ENCODE measurements around the gene ARHGEF2. TPM values are rescaled to one million over a fixed set of nuclear protein-coding genes. Genes with fewer than 3 reads are reported as not detected.
"Not testable (repeated sequence)": the region's sequence is repeated elsewhere in the genome, so short reads cannot be mapped to it uniquely, and the experiment has no call there.

Gene ARHGEF2
- polyA plus RNA-seq, 3 donors, result 10.0 to 67.3 (median 60.8) TPM

DNA sequence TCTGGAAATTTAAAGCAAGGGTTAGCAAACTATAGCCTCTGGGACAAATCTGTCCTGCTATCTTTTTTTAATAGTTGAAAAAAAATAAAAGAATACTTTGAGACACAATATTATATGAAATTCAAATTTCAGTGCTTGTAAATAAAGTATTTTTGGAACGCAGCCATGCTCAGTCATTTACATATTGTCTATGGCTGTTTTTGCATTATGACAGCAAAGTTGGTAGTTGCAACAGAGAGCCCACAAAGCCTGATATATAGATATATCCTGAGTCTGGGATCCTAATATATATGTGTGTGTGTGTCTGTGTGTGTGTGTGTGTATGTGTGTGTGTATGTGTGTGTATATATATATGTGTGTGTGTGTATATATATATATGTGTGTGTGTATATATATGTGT is 21.6 kb upstream of the ARHGEF2 start:
- WGBS, 3 donors, result 82 to 89% (median 89%) methylated on average over 1 of the region's 1 CpG
- no peak overlapping the region for H3K27ac ChIP-seq (ENCODE audit: low read depth, low read length)

- 33 to 45% (median 45%) methylated on average over 2 of the region's 2 CpGs for WGBS, 3 donors
These were observed 17.8 kb upstream of the ARHGEF2 start for GRCh38 chr1:155996166-155996565.

DNA sequence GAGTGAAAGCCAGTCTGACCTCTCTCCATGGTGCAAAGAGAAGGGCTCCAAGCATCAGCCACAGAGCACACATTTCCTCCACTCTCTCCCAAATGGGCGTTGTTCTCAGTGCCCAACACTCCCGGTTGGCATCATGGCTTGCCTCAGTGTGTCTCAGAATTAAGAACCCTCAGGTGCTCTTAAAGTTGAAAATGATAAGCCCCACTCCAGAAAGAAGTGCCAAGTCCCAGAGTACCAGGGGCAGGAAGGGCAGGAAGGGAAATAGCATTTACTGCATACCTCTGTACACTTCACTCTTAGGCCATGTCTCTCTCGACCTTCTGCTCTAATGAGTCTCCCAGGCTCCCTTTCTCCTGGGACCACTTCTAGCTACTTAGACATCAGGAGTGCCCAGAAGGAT is 15.2 kb upstream of the ARHGEF2 start:
- WGBS, 3 donors, result 74 to 82% (median 81%) methylated on average over 3 of the region's 3 CpGs
- H3K27ac ChIP-seq (ENCODE audit: low read depth, low read length), result no peak overlapping the region

More at GRCh38 chr1:155996166-155996565, 17.8 kb upstream of the ARHGEF2 start:
- no peak overlapping the region for H3K27ac ChIP-seq (ENCODE audit: low read depth, low read length)

DNA sequence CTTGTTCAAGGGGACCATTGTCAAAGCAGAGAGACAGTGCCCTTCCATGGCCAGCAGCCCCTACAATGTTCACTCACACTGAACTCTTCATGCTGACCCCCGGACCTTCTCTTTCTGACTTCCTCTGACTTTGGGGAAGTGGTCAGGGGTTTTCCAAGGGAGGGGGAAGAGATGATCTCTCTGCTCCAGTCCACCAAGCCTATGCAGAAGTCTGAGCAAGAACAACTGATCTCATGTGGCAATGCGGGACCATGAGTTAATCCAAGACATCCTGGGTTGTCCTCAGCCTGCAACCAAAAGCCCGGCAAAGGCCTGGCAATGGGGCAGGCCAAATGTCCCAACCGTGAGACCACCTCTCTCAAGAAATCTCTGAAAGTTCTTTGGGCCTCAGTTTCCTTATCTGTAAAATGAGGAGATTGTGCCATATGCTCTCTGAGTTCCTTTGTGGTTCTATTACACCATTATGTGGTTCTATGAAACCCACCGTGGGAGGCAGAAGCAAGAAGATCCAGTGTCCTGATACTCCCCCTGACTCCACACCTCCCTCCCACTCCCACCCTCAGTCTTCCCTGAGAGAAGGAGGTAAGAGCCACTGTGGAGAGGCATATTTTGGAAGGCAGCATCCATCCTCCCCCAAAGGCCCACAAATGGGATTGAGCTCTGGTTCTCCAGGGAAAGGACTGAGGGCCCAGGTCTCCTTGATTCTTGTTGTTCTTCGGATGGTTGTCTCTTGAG is 11.8 kb upstream of the ARHGEF2 start:
- 57 to 88% (median 70%) methylated on average over 6 of the region's 6 CpGs for WGBS, 3 donors
- no peak overlapping the region for H3K27ac ChIP-seq (ENCODE audit: low read depth, low read length)

GRCh38 chr1:155989242-155990004 is 11.1 kb upstream of the ARHGEF2 start:
- WGBS, 3 donors, result 18 to 30% (median 20%) methylated on average over 9 of the region's 9 CpGs

DNA sequence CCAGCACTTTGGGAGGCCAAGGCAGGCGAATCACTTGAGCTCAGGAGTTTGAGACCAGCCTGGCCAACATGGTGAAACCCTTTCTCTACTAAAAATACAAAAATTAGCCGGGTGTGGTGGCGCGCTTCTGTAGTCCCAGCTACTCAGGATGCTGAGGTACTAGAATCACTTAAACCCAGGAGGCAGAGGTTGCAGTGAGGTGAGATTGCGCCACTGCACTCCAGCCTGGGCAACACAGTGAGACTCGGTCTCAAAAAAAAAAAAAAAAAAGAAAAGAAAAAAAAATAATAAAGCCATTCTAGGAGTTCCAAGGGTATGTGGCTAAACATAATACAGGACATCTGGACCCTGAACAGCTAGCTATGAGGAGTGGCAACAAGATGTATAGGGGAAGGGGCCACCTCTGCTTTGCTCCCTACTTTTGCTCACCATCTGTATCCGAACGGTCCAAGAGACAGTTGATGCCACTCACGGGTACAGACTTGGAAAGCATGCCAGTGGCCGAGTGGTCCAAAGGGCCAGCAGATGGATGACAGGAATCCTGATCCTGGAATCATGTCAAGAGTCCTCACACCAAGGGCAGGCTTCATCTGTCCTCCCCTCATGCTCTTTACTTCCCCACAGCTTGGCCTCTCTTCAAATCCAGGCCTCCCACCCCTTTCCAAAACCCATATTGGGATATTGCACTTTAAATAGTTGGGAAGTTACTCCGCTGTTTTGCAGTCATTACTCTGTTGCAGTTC is 6.7 kb upstream of the ARHGEF2 start:
- WGBS, 3 donors, result 81 to 87% (median 84%) methylated on average over 11 of the region's 11 CpGs
- not testable (repeated sequence) for H3K27ac ChIP-seq (ENCODE audit: low read depth, low read length)

More at GRCh38 chr1:155989242-155990004, 11.1 kb upstream of the ARHGEF2 start:
- H3K27ac ChIP-seq (ENCODE audit: low read depth, low read length), result no peak overlapping the region

- H3K27ac ChIP-seq (ENCODE audit: low read depth, low read length), result no peak overlapping the region
- WGBS, 3 donors, result 52 to 87% (median 84%) methylated on average over 7 of the region's 7 CpGs
These were observed 6.0 kb upstream of the ARHGEF2 start for GRCh38 chr1:155984341-155984740.

DNA sequence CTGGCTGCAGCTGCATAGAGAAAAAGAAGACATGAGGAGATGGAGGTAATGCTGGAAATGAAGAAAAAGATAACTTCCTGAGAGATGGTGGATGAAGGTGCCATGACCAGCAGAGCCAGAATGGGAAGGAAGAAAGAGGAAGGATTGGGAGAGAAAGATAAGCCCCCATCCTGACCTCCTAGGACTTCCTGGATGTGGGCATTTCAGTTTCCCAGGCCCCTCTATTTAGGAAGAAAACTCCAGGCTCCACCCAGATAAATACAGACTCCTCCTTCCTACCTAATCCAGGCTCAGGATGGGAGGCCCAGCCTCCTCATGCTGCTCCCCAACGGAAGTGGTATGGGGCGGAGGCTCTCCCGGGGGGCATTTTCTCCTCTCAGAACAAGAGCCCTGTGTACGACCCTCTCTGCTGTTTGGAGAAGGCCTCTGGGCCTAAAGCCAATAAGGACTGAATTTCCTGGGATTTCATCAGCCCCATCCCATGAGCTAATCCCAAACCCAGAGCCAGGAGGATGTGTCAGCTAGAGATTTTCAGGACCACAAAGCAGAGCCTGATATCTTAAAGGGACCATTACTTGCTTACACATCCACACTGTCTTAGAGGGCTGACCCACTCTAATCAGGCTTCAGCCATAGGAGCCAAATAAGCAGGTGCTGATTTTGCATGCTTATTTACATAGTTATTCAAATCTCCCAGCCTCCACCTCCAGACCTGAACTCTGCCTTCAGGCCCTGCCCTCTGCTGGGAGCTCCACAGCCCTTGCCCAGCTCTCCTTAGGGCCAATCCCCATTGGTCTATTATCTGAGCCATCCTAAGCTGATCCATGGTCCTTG is 5.1 kb upstream of the ARHGEF2 start:
- WGBS, 3 donors, result 18 to 63% (median 30%) methylated on average over 4 of the region's 4 CpGs
- peak overlapping the region; percentile 17 for H3K27ac ChIP-seq (ENCODE audit: low read depth, low read length)

GRCh38 chr1:155982106-155982505 is 3.8 kb upstream of the ARHGEF2 start:
- H3K27ac ChIP-seq (ENCODE audit: low read depth, low read length), result peak overlapping the region; percentile 25
- 46 to 75% (median 51%) methylated on average over 7 of the region's 7 CpGs for WGBS, 3 donors

DNA sequence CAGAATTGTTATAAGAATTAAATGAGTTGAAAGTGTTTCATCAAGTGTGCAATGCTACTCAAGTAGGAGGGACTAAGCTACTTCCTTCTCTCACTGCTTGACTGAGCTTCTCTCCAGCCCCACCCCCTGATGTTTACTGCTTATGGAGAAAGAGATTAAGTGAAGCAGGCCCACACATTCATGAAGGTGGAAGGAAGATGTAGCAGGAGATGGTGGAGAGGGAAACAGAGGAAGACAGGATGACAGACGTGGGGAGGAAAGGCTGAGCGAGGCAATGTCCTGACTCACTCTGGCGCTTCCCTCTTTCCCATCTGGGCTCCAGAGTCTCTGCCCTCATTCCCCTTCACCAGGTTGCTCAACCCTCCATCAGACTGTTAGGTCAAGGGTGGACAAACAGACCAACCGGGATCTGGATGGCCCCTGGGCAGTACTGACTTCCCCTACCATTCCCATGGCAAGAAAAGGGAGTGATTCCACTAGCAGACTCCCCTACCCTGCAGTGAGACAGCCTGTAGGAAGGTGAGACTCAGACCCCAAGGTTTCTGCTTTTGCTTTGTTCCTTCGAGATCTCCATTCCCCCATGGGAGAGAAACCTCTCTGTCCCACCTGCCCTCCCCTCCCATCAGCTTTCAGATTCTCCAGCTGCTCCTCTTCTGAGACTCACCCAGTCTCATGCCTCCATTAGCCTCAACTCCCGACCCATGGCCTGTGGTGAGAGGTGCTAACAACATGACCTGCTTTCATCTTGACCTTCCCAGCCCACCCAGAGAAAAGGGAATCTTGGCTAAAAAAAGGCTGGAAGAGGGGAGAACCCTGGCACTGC is 3.1 kb upstream of the ARHGEF2 start:
- WGBS, 3 donors, result 31 to 60% (median 33%) methylated on average over 6 of the region's 6 CpGs
- H3K27ac ChIP-seq (ENCODE audit: low read depth, low read length), result peak overlapping the region; percentile 25

GRCh38 chr1:155979597-155980343 is 1.4 kb upstream of the ARHGEF2 start:
- 1 to 62% (median 10%) methylated on average over 4 of the region's 4 CpGs for WGBS, 3 donors
- peak overlapping the region; percentile 19 for H3K27ac ChIP-seq (ENCODE audit: low read depth, low read length)

DNA sequence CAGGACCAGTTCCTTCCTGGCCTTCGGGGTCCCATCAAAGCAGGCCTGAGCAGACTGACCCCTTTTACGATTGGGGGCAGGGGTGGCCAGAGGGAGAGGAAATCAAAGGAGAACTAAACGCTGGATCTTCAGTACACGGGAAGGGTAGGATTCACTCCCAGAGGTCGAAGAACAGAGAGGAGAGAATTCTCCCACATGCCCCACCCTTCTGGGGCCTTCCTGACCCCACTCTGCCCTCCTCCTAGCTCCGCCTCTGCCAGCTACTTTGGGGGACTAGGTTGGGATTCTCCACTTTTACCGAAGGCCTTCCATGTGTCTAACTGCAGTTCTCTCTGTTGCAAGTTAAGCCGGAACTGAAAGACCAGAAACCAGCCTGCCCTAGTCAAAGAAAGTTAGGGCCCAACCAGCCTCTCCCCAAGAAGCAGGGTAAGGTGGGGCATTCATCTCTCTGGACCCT is 654 bp upstream of the ARHGEF2 start:
- WGBS, 3 donors, result 1 to 28% (median 3%) methylated on average over 8 of the region's 8 CpGs
- H3K27ac ChIP-seq (ENCODE audit: low read depth, low read length), result peak overlapping the region; percentile 93

GRCh38 chr1:155977690-155978324 is 540 bp downstream of the ARHGEF2 start:
- peak overlapping the region; percentile 93 for H3K27ac ChIP-seq (ENCODE audit: low read depth, low read length)
- 0 to 1% (median 1%) methylated on average over 44 to 52 of the region's 52 CpGs for WGBS, 3 donors

GRCh38 chr1:155976913-155977689 is 1.2 kb downstream of the ARHGEF2 start:
- 5 to 35% (median 8%) methylated on average over 5 of the region's 5 CpGs for WGBS, 3 donors
- no peak overlapping the region for H3K27ac ChIP-seq (ENCODE audit: low read depth, low read length)

- peak overlapping the region; percentile 48 for H3K27ac ChIP-seq (ENCODE audit: low read depth, low read length)
- WGBS, 3 donors, result 1 to 30% (median 5%) methylated on average over 14 of the region's 14 CpGs
These were observed 2.1 kb downstream of the ARHGEF2 start for GRCh38 chr1:155976062-155976912.

Data from adipose tissue (tissue), 3 donors.